IPS-18c (cell line): ENCODE results near the gene KDELR1.

Experiments used
- H3K4me3 ChIP-seq: 2 replicates; pipeline ENCODE4 v1.7.0; 2013; ENCODE audit warnings: low read depth, mild to moderate bottlenecking, low read length, moderate library complexity; ENCODE audit not compliant: insufficient read depth
- H3K9me3 ChIP-seq: one replicate; pipeline ENCODE4 v1.6.1; 2013; ENCODE audit warnings: mild to moderate bottlenecking, low read length, moderate library complexity; ENCODE audit not compliant: control insufficient read depth, insufficient read depth

KDELR1 gene

DNA sequence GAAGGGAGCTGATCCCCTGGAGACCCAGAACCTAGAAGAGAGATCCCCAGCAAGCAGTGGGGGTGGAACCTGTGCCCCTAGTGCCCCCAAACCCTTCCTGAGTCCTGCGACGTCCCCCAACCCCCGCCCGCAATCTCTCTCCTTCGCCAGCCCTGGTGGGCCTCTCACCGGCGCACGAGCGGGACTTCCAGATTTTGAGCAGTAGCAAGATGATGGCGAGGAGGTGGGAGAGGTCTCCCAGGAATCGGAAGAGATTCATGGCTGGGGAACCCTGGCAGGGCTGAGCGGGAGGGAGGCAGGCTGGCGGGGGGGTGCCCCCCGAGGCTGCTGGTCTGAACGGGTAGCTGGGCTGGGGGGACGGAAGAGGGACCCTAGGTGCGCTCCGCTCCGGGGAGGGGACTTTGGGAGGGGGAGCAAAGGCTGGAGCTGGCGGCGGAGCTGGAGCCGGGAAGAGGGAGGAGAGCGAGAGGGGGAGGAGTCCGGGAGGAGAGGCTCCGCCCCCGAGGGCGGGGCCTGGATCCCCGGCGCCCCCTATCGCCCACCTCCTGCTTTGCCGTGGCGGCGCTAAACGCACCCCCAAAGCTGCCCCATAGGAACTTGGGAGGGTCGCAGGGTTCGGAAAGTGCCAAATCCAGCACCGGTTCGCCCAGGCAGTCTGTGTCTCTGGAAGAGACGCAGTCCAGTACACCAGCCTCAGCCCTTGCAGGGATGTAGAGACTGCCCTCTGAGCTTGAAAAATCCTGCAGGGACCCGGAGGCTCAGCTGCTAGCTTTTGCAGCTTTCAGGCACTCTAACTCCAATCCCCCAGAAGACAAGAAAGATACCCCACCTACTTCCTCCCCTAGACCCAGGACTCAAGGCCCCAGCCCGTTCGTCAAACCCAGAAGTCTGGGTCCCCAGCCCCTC lies at the start of gene KDELR1:
KDELR1 (minus strand) TSS at position 452 of the 906 bp plus-strand sequence; CDS start at position 259, 193 bp downstream.
- H3K9me3 ChIP-seq: no peaks in the 10 kb centered on the region
- peak within 1 kb of the TSS; percentile 92 for H3K4me3 ChIP-seq

DNA sequence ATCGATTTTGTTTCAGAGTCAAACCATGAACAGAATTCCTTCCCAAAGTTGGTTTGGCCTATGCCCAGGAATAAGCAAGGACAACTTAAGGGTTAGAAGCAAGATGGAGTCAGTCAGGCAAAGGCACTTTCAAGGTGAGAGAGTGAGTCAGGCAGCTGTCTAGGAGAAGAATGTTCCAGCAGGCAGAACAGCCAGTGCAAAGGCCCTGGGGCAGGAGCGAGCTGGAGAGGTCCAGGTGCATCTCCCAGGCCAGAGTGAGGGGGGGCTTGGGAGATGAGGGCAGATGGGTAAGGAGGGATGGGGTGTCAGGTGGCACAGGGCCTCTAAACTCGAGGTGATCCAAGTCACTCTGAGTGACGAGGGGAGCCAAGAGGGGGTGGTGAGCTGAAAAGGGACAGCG lies 45.2 kb upstream of the KDELR1 start:
- Histone ChIP-seq H3K9me3 (peaks cover under 1% of the 10 kb centered on the region), H3K4me3 (no peak overlapping the region)

DNA sequence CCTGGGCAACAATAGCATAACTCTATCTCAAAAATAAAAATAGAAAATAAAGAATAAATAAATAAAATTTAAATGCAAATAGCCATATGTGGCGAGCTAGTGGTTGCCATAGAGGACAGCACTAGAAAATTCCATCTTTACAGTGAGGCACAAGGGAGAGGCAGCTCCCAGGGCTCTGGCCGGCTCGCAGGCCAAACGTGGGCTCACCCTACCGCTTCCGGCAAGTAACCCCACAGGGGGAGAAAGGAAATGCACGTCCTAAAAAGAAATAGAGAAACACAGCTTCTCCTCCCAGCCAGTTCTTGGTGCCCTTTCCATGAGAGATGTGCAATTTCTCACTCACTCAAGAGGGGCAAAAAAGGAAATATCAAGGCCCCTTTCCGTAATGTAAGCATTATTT lies 42.0 kb upstream of the KDELR1 start:
- Histone ChIP-seq H3K4me3 (no peak overlapping the region), H3K9me3 (peaks cover 4% of the 10 kb centered on the region)

DNA sequence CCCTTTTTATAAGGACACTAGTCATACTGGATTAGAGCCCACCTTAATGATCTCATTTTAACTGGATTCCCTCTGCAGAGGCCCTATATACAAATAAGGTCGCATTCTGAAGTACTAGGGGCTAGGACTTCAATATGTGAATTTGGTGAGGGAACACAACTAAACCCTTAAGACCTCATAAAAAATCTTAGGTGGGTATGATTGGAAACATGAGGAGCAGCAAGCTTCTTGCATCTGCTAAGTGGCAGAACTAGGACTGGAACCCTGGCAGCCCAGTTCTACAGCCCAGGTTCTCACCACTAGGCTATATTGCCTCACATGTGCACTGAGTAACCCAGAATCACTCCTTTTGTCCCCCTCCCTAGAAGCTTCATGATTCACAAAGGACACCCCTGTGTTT lies 37.3 kb upstream of the KDELR1 start:
- Histone ChIP-seq H3K4me3 (no peak overlapping the region), H3K9me3 (peaks cover 4% of the 10 kb centered on the region)

DNA sequence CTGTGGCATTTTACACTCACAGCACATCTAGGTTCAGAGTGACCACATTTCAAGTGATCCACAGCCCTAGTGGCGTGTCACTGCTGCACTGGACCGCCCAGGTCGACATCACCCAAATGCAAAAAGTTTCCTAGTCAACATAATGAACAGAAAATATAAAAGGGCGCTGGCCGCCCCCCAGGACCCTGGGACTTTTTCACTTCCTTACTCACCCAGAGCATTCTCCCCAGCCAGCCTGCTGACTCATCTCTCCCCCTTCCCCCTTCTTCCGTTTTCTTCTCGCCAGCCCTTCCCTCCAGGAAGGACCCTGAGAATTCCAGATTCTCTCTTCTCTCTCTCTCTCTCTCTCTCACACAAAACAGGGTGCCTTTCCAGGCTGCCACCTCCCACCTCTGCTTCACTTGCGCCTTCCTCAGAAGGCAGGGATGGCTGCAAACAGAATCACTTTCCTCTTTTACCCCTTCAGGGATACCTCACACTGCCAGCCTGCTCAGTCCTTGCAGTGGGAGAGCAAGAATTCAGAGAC lies 33.4 kb upstream of the KDELR1 start:
- H3K4me3 ChIP-seq: no peak overlapping the region

DNA sequence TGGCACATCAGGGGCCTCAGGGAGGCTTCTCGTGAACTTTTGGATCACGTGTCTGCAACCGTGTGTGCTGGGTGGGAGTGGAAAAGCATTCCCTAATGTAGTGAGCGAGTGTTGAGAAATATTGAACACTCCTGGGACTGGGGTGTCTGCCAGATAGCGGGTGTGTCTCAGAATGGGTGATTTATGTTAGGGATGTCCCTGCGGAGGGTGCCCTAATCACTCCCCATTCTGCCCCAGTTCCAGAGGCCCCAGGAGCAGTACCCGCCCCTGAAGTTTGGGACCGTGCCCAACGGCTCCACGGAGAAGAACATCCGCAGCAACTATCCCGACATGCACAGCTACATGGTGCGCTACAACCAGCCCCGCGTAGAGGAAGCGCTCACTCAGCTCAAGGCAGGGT lies 30.2 kb upstream of the KDELR1 start:
- no peaks in the 10 kb centered on the region for H3K9me3 ChIP-seq
- H3K4me3 ChIP-seq: no peak overlapping the region

More for the DNA sequence above, 33.4 kb upstream of the KDELR1 start:
- no peaks in the 10 kb centered on the region for H3K9me3 ChIP-seq

DNA sequence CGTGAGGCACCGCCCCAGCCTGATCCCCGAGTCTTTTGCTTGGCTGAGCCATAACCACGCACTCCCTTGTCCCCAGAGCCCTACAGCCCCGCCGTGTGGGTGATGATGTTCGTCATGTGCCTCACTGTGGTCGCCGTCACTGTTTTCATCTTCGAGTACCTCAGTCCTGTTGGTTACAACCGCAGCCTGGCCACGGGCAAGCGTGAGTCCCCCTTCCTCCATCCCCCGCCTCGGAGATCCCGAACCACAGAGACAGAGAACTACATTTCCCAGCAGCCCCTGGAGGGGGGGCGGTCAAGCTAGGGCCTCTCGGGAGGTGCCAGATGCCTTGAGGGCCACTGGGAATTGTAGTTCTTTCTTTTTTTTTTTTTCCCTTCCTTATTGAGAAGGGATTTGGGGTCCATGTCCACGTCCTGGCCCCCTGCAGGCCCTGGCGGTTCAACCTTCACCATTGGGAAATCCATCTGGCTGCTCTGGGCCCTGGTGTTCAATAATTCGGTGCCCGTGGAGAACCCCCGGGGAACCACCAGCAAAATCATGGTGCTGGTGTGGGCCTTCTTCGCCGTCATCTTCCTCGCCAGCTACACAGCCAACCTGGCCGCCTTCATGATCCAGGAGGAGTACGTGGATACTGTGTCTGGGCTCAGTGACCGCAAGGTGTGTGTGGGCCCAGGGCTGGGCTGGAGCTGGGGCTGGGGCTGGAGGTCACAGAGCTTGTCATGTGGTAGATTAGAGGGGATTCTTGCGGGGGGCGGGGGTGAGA lies 28.0 kb upstream of the KDELR1 start:
- no peak overlapping the region for H3K4me3 ChIP-seq
- no peaks in the 10 kb centered on the region for H3K9me3 ChIP-seq

DNA sequence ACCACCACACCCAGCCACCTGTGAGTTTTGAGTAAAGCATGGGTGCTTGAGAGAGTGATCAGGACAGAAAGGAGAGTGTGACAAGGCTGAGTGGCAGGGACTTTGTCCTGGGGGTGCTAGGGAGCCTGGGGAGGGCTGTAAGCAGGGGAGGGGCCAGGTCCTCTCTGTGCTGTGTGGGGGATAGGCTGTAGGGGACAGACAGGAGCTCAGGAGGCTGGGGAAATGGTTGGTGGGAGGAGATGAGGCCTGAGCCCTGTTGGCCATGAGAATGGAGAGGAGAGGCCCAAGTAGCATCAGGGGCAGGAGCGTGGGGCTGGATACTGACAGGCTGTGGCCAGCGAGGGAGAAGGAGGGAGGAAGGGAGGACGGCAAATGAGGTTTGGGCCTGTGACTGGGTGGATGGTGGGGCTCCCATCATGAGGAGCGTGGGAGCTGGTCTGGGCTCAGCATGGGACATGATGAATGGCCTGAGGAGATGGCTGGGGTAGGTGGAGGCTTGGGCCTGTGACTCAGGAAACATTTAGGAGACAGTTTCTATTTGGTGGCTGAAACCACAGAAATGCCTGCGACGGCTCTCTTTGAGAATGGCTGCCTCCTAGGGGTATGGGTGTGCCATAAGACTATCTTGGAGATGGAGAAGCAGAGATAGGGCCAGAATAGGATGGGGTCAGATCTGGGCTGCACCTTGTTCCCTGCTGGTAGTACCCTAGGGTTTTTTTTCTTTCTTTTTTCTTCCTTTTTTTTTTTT lies 27.1 kb upstream of the KDELR1 start:
- H3K4me3 ChIP-seq: no peak overlapping the region
- no peaks in the 10 kb centered on the region for H3K9me3 ChIP-seq

DNA sequence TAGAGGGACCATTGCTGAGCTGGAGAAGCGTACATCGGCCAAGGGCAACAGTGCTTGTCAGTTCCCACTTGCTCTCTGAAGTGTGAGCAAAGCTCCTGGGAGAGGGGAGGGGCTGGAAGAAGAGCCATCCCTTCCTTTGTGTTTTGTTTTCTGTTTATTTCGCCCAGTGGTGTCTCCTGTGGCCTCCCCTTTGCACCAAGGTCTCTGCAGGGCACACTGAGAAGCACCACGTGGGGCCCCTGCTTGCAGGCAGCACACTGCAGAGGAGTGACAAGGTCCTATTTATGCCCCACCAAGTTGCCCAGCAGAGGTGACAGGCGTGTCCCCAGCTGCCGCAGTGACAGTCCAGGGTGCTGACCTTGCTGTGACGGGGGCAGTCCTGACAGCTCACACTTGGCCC lies 26.1 kb upstream of the KDELR1 start:
- Histone ChIP-seq H3K9me3 (no peaks in the 10 kb centered on the region), H3K4me3 (no peak overlapping the region)

DNA sequence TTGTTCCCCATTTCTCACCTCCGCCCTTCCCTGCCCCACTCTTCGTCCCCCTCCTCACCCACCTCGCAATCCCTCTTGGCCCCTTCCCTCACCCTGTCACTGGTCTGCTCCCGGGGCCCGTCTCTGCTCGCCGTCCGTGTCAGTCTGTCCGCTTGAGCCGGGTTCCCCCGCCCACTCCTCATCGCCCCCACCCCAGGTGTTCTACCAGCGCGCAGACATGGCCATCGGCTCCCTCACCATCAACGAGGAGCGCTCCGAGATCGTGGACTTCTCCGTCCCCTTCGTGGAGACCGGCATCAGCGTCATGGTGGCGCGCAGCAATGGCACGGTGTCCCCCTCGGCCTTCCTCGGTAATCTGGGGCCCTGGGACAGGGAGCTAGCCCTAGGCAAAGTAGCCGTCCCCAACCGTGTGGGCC lies 24.5 kb upstream of the KDELR1 start:
- no peaks in the 10 kb centered on the region for H3K9me3 ChIP-seq
- H3K4me3 ChIP-seq: no peak overlapping the region; the same call in 1 of the 2 replicates

DNA sequence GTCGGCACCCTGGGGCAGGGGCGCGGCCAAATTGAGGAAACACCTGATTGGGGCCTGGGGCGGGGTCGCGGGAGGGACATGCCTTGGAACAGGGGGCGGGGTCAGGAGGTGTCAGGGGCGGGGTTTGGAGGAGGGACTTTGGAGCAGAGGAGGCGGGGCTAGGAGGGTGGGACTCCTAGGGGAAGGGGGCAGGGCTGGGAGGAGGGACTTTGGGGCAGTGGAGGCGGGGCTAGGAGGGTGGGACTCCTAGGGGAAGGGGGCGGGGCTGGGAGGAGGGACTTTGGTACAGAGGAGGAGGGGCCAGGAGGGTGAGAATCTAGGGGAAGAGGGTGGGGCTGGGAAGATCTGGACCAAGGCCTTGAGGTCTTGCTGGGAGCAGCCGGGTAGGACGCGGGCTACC lies 24.0 kb upstream of the KDELR1 start:
- no peak overlapping the region; the same call in 1 of the 2 replicates for H3K4me3 ChIP-seq
- H3K9me3 ChIP-seq: no peaks in the 10 kb centered on the region

DNA sequence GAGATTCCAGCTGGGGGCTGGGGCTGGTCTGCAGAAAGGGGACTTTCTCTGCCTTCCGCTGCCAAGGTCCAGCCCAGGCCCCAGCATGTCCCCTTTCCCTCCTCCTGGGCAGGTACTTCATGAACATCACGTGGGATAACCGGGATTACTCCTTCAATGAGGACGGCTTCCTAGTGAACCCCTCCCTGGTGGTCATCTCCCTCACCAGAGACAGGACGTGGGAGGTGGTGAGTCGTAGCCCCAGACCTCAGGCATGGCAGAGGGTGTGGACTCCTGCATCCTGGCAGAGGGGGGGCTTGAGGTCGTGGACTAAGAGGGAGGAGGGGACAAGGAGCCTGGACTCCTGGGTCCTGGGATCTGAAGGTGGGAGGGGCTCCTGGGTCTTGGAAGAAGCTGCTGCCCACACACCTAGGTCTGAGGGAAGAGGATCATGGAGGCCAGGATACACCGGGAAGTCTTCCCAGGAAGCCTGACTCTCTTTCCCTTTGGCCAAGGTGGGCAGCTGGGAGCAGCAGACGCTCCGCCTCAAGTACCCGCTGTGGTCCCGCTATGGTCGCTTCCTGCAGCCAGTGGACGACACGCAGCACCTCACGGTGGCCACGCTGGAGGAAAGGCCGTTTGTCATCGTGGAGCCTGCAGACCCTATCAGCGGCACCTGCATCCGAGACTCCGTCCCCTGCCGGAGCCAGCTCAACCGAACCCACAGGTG lies 22.7 kb upstream of the KDELR1 start:
- no peaks in the 10 kb centered on the region for H3K9me3 ChIP-seq
- H3K4me3 ChIP-seq: peak overlapping the region; percentile 56

DNA sequence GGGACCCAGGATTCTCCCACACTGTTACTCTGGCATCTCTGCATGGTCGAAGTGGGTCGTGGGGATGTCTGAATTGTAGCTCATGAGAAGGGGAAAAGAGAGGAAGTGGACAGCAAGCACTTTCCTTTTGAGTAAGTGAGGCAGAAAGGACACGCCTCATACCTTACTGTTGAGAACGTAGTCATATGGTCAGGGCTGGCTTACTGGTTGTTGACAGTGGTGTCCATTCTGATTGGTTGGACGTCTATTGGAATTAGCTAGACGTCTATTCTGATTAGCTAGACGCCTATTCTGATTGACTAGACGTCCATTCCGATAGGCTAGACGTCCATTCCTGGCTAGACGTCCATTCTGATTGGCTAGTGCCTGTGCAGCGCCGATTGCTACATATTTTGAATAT lies 14.5 kb upstream of the KDELR1 start:
- Histone ChIP-seq H3K4me3 (no peak overlapping the region), H3K9me3 (no peaks in the 10 kb centered on the region)

DNA sequence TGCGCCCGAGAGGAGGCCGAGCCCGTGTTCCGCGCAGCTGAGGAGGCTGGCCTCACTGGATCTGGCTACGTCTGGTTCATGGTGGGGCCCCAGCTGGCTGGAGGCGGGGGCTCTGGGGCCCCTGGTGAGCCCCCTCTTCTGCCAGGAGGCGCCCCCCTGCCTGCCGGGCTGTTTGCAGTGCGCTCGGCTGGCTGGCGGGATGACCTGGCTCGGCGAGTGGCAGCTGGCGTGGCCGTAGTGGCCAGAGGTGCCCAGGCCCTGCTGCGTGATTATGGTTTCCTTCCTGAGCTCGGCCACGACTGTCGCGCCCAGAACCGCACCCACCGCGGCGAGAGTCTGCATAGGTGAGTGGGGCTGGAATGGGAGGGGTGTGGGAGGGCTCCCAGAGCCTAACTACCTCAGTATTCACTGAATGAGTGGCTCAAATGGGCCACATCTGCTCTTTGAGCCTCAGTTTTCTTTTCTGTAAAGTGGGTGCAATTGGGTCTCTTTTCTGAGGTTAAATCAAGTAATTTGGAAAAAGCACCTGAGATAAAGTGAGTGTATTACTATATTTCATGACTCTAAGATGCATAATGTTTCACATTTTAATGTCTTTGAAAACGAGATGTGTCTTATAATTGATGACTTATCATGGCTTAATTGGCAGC lies 13.8 kb upstream of the KDELR1 start:
- Histone ChIP-seq H3K4me3 (no peak overlapping the region), H3K9me3 (no peaks in the 10 kb centered on the region)

DNA sequence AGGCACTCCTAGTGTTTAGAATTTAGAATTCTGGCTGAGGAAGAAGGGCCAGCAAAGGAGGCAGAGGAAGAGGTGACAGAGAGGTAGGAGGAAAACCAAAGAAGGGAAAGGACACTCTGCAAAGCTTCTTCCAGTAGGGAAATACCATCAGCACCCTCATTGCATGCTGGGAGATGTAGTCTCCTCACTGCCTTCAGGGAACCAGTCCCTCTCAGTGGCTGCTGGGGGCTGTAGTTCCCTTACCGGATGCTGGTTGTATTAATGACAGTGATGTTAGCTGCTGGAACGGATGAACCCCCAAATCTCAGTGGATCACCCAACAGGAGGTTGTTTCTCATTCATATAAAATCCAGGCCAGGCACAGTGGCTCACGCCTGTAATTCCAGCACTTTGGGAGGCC lies 12.3 kb upstream of the KDELR1 start:
- Histone ChIP-seq H3K4me3 (no peak overlapping the region), H3K9me3 (no peaks in the 10 kb centered on the region)

DNA sequence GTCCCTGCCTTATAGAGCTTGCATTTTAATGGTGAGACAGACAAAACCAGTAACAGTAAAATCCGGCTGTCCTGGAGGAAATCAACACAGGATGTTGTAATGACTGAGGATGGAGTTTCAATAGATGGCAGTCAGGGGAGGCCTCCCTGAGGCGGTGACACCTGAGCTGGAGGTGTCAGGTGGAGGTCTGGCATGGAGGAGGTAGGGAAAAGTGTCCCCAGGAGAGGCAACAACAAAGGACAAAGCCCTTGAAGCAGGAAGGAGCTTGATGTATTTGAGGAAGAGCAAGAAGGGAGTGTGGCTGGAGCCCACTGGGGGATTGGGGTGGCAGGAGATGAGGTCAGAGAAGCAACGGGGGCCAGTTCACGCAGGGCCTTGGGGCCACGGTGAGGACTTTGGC lies 9.9 kb upstream of the KDELR1 start:
- Histone ChIP-seq H3K4me3 (no peak overlapping the region), H3K9me3 (no peaks in the 10 kb centered on the region)
